H1 (cell line): Measurements from ENCODE around the gene EFCAB6. TPM values are rescaled to one million over a fixed set of nuclear protein-coding genes. Genes with fewer than 3 reads are reported as not detected.

Experiments used
- ATF2 ChIP-seq: IDR thresholded peaks from 2 replicates; pipeline ENCODE4 v1.6.1; 2012; ENCODE audit warnings: low read length, inconsistent platforms
- CBX8 ChIP-seq: fragments of 300-800, 300-1000 bp; sonication (generic); IDR thresholded peaks from 2 replicates; pipeline ENCODE4 v1.7.1; 2016; ENCODE audit warnings: low read depth, low read length, borderline replicate concordance
- CREB1 ChIP-seq: IDR thresholded peaks from 2 replicates; pipeline ENCODE4 v1.6.1; 2012; ENCODE audit warnings: inconsistent platforms
- JUN ChIP-seq: IDR thresholded peaks from 2 replicates; pipeline ENCODE4 v1.6.1; 2011; ENCODE audit warnings: low read depth, mild to moderate bottlenecking, improper control_type of control experiment, low read length
- SP2 ChIP-seq: IDR thresholded peaks from 2 replicates; pipeline ENCODE4 v1.6.1; 2012; ENCODE audit warnings: mild to moderate bottlenecking, low read length, inconsistent platforms
- TAF7 ChIP-seq: optimal IDR thresholded peaks from 2 replicates; pipeline ENCODE3; 2011; ENCODE audit warnings: low read depth, mild to moderate bottlenecking, inconsistent platforms, low read length, moderate library complexity, borderline replicate concordance
- polyA plus RNA-seq, 7 experiments: library from polyadenylated mRNA; depleted of rRNA in 3 of 7; stranded (reverse) in 5 of 7; unstranded in 2 of 7; fragments of >200 nt in 5 of 7; fragments of 200-250 nt in 2 of 7; gene quantifications; 1 replicate in 5 of 7; 2 replicates in 1 of 7; 4 replicates in 1 of 7; pipeline versions ENCODE4 v1.2.1 to v1.2.3, GENCODE V29; 2011 to 2013; ENCODE audit warnings: missing spikeins in 2 of 7, mixed read lengths in 2 of 7
- total RNA-seq: library from RNA; stranded (reverse); fragmentation: NEBNext Ultra II Directional; extraction: Animal tissue kit (Norgen Biotek cat#: 25700); gene quantifications from 2 replicates; pipeline ENCODE4 v1.2.1, GENCODE V29; 2021

Gene EFCAB6
- total and polyA plus RNA-seq, 2 of the 8 experiments (the other 6 are each of a cell fraction or from before 2014, with no cell fraction given), result 0.32 to 1.7 TPM

GRCh38 chr22:43526946-43527345, 285.2 kb downstream of the EFCAB6 start (continued):
- no peak for TF ChIP-seq ATF2
- no peak for TF ChIP-seq SP2
- TF ChIP-seq CREB1, result no peak
- TF ChIP-seq TAF7, result no peak
- TF ChIP-seq JUN, result no peak
- TF ChIP-seq CBX8, result no peak
